GM19463 (cell line): ENCODE measurements around the gene RPL28.
A peak's percentile ranks its signal among the peaks of the same experiment; 100 is the strongest.

Experiments used
- ATAC-seq: cut with Tn5 transposase; IDR thresholded peaks from one replicate; pipeline ENCODE4 v1.9.1; 2021; ENCODE audit warnings: mild to moderate bottlenecking, moderate library complexity; ENCODE audit not compliant: unreplicated experiment

RPL28 gene

GRCh38 chr19:55385724-55386492 lies at the start of gene RPL28:
RPL28 (plus strand) TSS chr19:55385932; CDS start chr19:55386358, 426 bp downstream.
- ATAC-seq, result peak; percentile 65

- no peak for ATAC-seq
Observed at GRCh38 chr19:55336101-55336500, 49.6 kb upstream of the RPL28 start.

GRCh38 chr19:55339105-55339888 lies 46.4 kb upstream of the RPL28 start, which contains the start of gene KMT5C:
KMT5C (plus strand) TSS chr19:55339876; CDS start chr19:55341937, 2,061 bp downstream.
- ATAC-seq, result peak; percentile 76

- no peak for ATAC-seq
Observed at GRCh38 chr19:55339889-55340783, 45.6 kb upstream of the RPL28 start.

- no peak for ATAC-seq
Observed at GRCh38 chr19:55340784-55341147, 45.0 kb upstream of the RPL28 start.

GRCh38 chr19:55341171-55341588 lies 44.6 kb upstream of the RPL28 start:
- ATAC-seq, result no peak

- ATAC-seq, result no peak
Observed at GRCh38 chr19:55341595-55342531, 43.9 kb upstream of the RPL28 start.

GRCh38 chr19:55344444-55344843 lies 41.3 kb upstream of the RPL28 start:
- no peak for ATAC-seq

GRCh38 chr19:55345101-55345817 lies 40.5 kb upstream of the RPL28 start:
- ATAC-seq, result no peak

- ATAC-seq, result no peak
Observed at GRCh38 chr19:55345818-55346724, 39.7 kb upstream of the RPL28 start.

- ATAC-seq, result no peak
Observed at GRCh38 chr19:55346725-55347441, 38.8 kb upstream of the RPL28 start.

GRCh38 chr19:55347442-55348009 lies 38.2 kb upstream of the RPL28 start:
- ATAC-seq, result no peak

GRCh38 chr19:55348317-55349034 lies 37.3 kb upstream of the RPL28 start:
- no peak for ATAC-seq

GRCh38 chr19:55350620-55351315 lies 35.0 kb upstream of the RPL28 start:
- ATAC-seq, result no peak

GRCh38 chr19:55352040-55352439 lies 33.7 kb upstream of the RPL28 start:
- ATAC-seq, result no peak

- ATAC-seq, result no peak
Observed at GRCh38 chr19:55352549-55353145, 33.1 kb upstream of the RPL28 start.
